GM23248 (cell line): ENCODE results near the gene PRKG2. TPM values are rescaled to one million over a fixed set of nuclear protein-coding genes. Genes with fewer than 3 reads are reported as not detected.

Experiments used
- DNase-seq: peaks from one replicate; pipeline ENCODE4 v3.0.0-alpha.2; 2015
- H2AFZ ChIP-seq: fragments of 200-600 bp; sonication (generic); 2 replicates; pipeline ENCODE4 v1.6.1; 2016; ENCODE audit warnings: antibody characterized with exemption
- H3F3A ChIP-seq: fragments of 200-600 bp; sonication (generic); 2 replicates; pipeline ENCODE4 v1.6.1; 2016; ENCODE audit warnings: mild to moderate bottlenecking, antibody characterized with exemption, mixed run types; ENCODE audit not compliant: insufficient read depth
- H3K27ac ChIP-seq: fragments of 200-600 bp; sonication (generic); 2 replicates; pipeline ENCODE4 v1.5.1; 2016; ENCODE audit warnings: mild to moderate bottlenecking
- H3K27me3 ChIP-seq: fragments of 200-600 bp; sonication (generic); replicated peaks from 2 replicates; pipeline ENCODE4 v1.6.1; 2016; ENCODE audit warnings: mild to moderate bottlenecking; ENCODE audit not compliant: insufficient read depth
- H3K36me3 ChIP-seq: fragments of 200-600 bp; sonication (generic); 2 replicates; pipeline ENCODE4 v1.6.1; 2016; ENCODE audit warnings: low read depth, mild to moderate bottlenecking
- H3K4me1 ChIP-seq: fragments of 200-600 bp; sonication (generic); 2 replicates; pipeline ENCODE4 v1.6.1; 2016; ENCODE audit warnings: mild to moderate bottlenecking; ENCODE audit not compliant: insufficient read depth
- H3K4me2 ChIP-seq: fragments of 200-600 bp; sonication (generic); one replicate; pipeline ENCODE4 v1.6.1; 2016; ENCODE audit warnings: mild to moderate bottlenecking; ENCODE audit not compliant: unreplicated experiment
- H3K4me3 ChIP-seq: fragments of 200-600 bp; sonication (generic); 2 replicates; pipeline ENCODE4 v1.5.1; 2016; ENCODE audit warnings: mild to moderate bottlenecking
- H3K79me2 ChIP-seq: fragments of 200-600 bp; sonication (generic); 2 replicates; pipeline ENCODE4 v1.6.1; 2016; ENCODE audit warnings: mild to moderate bottlenecking; ENCODE audit not compliant: insufficient read depth
- H3K9ac ChIP-seq: fragments of 200-600 bp; sonication (generic); 2 replicates; pipeline ENCODE4 v1.6.1; 2016; ENCODE audit warnings: mild to moderate bottlenecking
- H3K9me2 ChIP-seq: fragments of 200-600 bp; sonication (generic); 2 replicates; pipeline ENCODE4 v1.6.1; 2016; ENCODE audit warnings: mixed run types, mild to moderate bottlenecking, moderate library complexity; ENCODE audit not compliant: insufficient read depth
- H3K9me3 ChIP-seq: fragments of 200-600 bp; sonication (generic); one replicate; pipeline ENCODE4 v1.6.1; 2017; ENCODE audit warnings: low read depth
- H4K20me1 ChIP-seq: fragments of 200-600 bp; sonication (generic); 2 replicates; pipeline ENCODE4 v1.6.0; 2016; ENCODE audit not compliant: insufficient read depth
- EZH2 ChIP-seq: fragments of 200-600 bp; sonication (generic); IDR thresholded peaks from 2 replicates; pipeline ENCODE4 v1.6.1; 2018; ENCODE audit warnings: antibody characterized with exemption, mild to moderate bottlenecking; ENCODE audit not compliant: insufficient read depth, poor library complexity, severe bottlenecking
- EZH2phosphoT487 ChIP-seq: fragments of 200-600 bp; sonication (generic); IDR thresholded peaks from 2 replicates; pipeline ENCODE4 v1.6.1; 2018; ENCODE audit warnings: antibody characterized with exemption, moderate library complexity, mild to moderate bottlenecking, low read depth; ENCODE audit not compliant: insufficient read depth
- WGBS, 2 experiments: methylation state at CpG; one replicate each; pipeline ENCODE4 v1.1.6; 2015 to 2017; ENCODE audit warnings: low lambda C conversion rate in 2 of 2, low coverage in 1 of 2; ENCODE audit errors: missing lambda C conversion rate in 2 of 2; 5-methylcytosine and 5-hydroxymethylcytosine counted together
- in situ Hi-C: fragments of 300-500 bp; cut with MboI; formaldehyde crosslinking; loops from 2 replicates; pipeline ENCODE4 v1.15.0; 2020
- polyA plus RNA-seq: library from polyadenylated mRNA; unstranded; fragments of >200 nt; fragmentation: Nextera tagmentation; extraction: Ambion mirVana; gene quantifications from 2 replicates; pipeline ENCODE4 v1.2.1, GENCODE V29; 2016
- total RNA-seq: library from RNA; depleted of rRNA; stranded (reverse); fragments of >200 nt; shearing (Covaris generic); gene quantifications from 2 replicates; pipeline ENCODE4 v1.2.3, GENCODE V29; 2014

PRKG2 gene
- total and polyA plus RNA-seq, 2 experiments from 2014 or later, result 4.7 to 7.3 TPM

- Histone ChIP-seq H3K9me2 (0 out of 2 replicates have a peak, but pooled peaks cover 6% of the 10 kb centered on the region), H4K20me1 (no peaks in the 10 kb centered on the region), H3K4me3 (no peak overlapping the region), H3K4me2 (no peak overlapping the region), H3K4me1 (0 out of 2 replicates have a peak, but pooled peaks cover 6% of the 10 kb centered on the region), H3K36me3 (no peaks in the 10 kb centered on the region), H2AFZ (no peak overlapping the region), H3K27me3 (no peaks in the 10 kb centered on the region), H3K27ac (no peak overlapping the region), H3F3A (no peaks in the 10 kb centered on the region), H3K9me3 (no peaks in the 10 kb centered on the region), H3K9ac (no peak overlapping the region), H3K79me2 (no peaks in the 10 kb centered on the region)
- in situ Hi-C loops, result no loop called here
- TF ChIP-seq EZH2phosphoT487 (no peak), EZH2 (no peak)
- no peak for DNase-seq
These were observed 65.0 kb downstream of the PRKG2 start for GRCh38 chr4:81149976-81150375.

- no peak overlapping the region for H2AFZ ChIP-seq
- TF ChIP-seq EZH2phosphoT487 (no peak), EZH2 (no peak)
These were observed 66.4 kb downstream of the PRKG2 start for GRCh38 chr4:81148576-81148975.

GRCh38 chr4:81146466-81146865 lies 68.6 kb downstream of the PRKG2 start:
- Histone ChIP-seq H3K9me2 (0 out of 2 replicates have a peak, but pooled peaks cover 6% of the 10 kb centered on the region), H3K79me2 (no peaks in the 10 kb centered on the region), H3K4me1 (peaks cover 23% of the 10 kb centered on the region), H3F3A (0 out of 2 replicates have a peak, but pooled peaks cover 3% of the 10 kb centered on the region), H3K9ac (no peak overlapping the region), H3K27ac (no peak overlapping the region), H3K4me3 (no peak overlapping the region), H3K27me3 (no peaks in the 10 kb centered on the region), H4K20me1 (no peaks in the 10 kb centered on the region), H2AFZ (no peak overlapping the region), H3K4me2 (no peak overlapping the region), H3K36me3 (no peaks in the 10 kb centered on the region), H3K9me3 (no peaks in the 10 kb centered on the region)
- in situ Hi-C loops, result no loop called here
- no peak for DNase-seq
- TF ChIP-seq EZH2phosphoT487 (no peak), EZH2 (no peak)

More at GRCh38 chr4:81148576-81148975, 66.4 kb downstream of the PRKG2 start:
- no peak overlapping the region for H3K9ac ChIP-seq
- in situ Hi-C loops, result no loop called here
- H3K79me2 ChIP-seq, result no peaks in the 10 kb centered on the region
- no peaks in the 10 kb centered on the region for H3K36me3 ChIP-seq
- no peaks in the 10 kb centered on the region for H3K9me3 ChIP-seq
- H3K27me3 ChIP-seq, result no peaks in the 10 kb centered on the region
- H3K4me3 ChIP-seq, result no peak overlapping the region
- WGBS, 2 experiments, result 90 to 92% methylated on average over 6 of the region's 6 CpGs
- no peak for DNase-seq
- H3K4me2 ChIP-seq, result no peak overlapping the region
- no peaks in the 10 kb centered on the region for H3F3A ChIP-seq
- no peak overlapping the region for H3K27ac ChIP-seq
- no peaks in the 10 kb centered on the region for H4K20me1 ChIP-seq
- H3K9me2 ChIP-seq, result 0 out of 2 replicates have a peak, but pooled peaks cover 6% of the 10 kb centered on the region
- peaks cover 12% of the 10 kb centered on the region; the same call in 1 of the 2 replicates for H3K4me1 ChIP-seq

GRCh38 chr4:81143183-81143582 lies 71.8 kb downstream of the PRKG2 start:
- Histone ChIP-seq H3F3A (0 out of 2 replicates have a peak, but pooled peaks cover 3% of the 10 kb centered on the region), H3K9me3 (no peaks in the 10 kb centered on the region), H3K9me2 (no peaks in the 10 kb centered on the region), H3K4me1 (peaks cover 23% of the 10 kb centered on the region), H3K27me3 (no peaks in the 10 kb centered on the region), H3K79me2 (no peaks in the 10 kb centered on the region), H4K20me1 (no peaks in the 10 kb centered on the region), H3K36me3 (no peaks in the 10 kb centered on the region), H3K4me3 (peak overlapping the region; percentile 56), H2AFZ (peak overlapping the region; percentile 46; the same call in 1 of the 2 replicates), H3K4me2 (peak overlapping the region; percentile 76), H3K27ac (peak overlapping the region; percentile 42), H3K9ac (peak overlapping the region; percentile 37)
- in situ Hi-C loops, result no loop called here
- TF ChIP-seq EZH2phosphoT487 (no peak), EZH2 (no peak)
- WGBS, 2 experiments, result 53 to 55% methylated on average over 2 of the region's 2 CpGs
- DNase-seq, result no peak

- H3K79me2 ChIP-seq, result no peaks in the 10 kb centered on the region
- H3K9ac ChIP-seq, result peak overlapping the region; percentile 37
- peak overlapping the region; percentile 56 for H3K4me3 ChIP-seq
- H3K4me2 ChIP-seq, result peak overlapping the region; percentile 76
- DNase-seq, result peak; percentile 89
- 2 to 3% methylated on average over 7 of the region's 7 CpGs for WGBS, 2 experiments
- H3K9me2 ChIP-seq, result no peaks in the 10 kb centered on the region
- H3K9me3 ChIP-seq, result no peaks in the 10 kb centered on the region
- TF ChIP-seq EZH2 (no peak), EZH2phosphoT487 (no peak)
- no peaks in the 10 kb centered on the region for H3K27me3 ChIP-seq
- H3F3A ChIP-seq, result peaks cover 6% of the 10 kb centered on the region
- H4K20me1 ChIP-seq, result no peaks in the 10 kb centered on the region
- H3K27ac ChIP-seq, result peak overlapping the region; percentile 42
- no peaks in the 10 kb centered on the region for H3K36me3 ChIP-seq
- H2AFZ ChIP-seq, result peak overlapping the region; percentile 46; the same call in 1 of the 2 replicates
- in situ Hi-C loops, result no loop called here
- peaks cover 23% of the 10 kb centered on the region for H3K4me1 ChIP-seq
These were observed 72.3 kb downstream of the PRKG2 start for GRCh38 chr4:81142744-81143143.
